Measurements from ENCODE around the gene LIMA1.

Gene LIMA1

GRCh38 chr12:50145439-50145838, 137.9 kb downstream of the LIMA1 start:
- ATAC-seq (replicated peaks) = no peak
- Mint-ChIP-seq H3K36me3 (ENCODE audit: insufficient read depth) (peaks cover 36% of the 10 kb centered on the region), H3K9me3 (no peaks in the 10 kb centered on the region), H3K4me1 (ENCODE audit: low read depth in 2 of 2) (peaks cover 0 to 15% of the 10 kb centered on the region in 2 donors), H3K4me3 (no peak overlapping the region), H3K27ac (no peak overlapping the region), H3K27me3 (no peaks in the 10 kb centered on the region)
- no peak for DNase-seq

GRCh38 chr12:50142993-50143392, 140.3 kb downstream of the LIMA1 start:
- H3K4me1 Mint-ChIP-seq (ENCODE audit: low read depth in 2 of 2) = peaks cover 0 to 4% of the 10 kb centered on the region in 2 donors
- no peaks in the 10 kb centered on the region for H3K27me3 Mint-ChIP-seq
- H3K4me3 Mint-ChIP-seq = no peak overlapping the region
- ATAC-seq (replicated peaks) (no peak), DNase-seq (no peak)
- H3K36me3 Mint-ChIP-seq (ENCODE audit: insufficient read depth) = peaks cover 43% of the 10 kb centered on the region
- peak overlapping the region in 1 of 2 donors; percentile 8 for H3K27ac Mint-ChIP-seq
- H3K9me3 Mint-ChIP-seq = no peaks in the 10 kb centered on the region

GRCh38 chr12:50132505-50133135, 150.7 kb downstream of the LIMA1 start:
- DNase-seq (no peak), ATAC-seq (replicated peaks) (peak; percentile 61)
- Mint-ChIP-seq H3K27me3 (no peaks in the 10 kb centered on the region), H3K4me3 (no peak overlapping the region), H3K36me3 (ENCODE audit: insufficient read depth) (peaks cover 81% of the 10 kb centered on the region), H3K27ac (peak overlapping the region in 1 of 2 donors; percentile 65), H3K4me1 (ENCODE audit: low read depth in 2 of 2) (peaks cover 12 to 14% of the 10 kb centered on the region in 2 donors), H3K9me3 (no peaks in the 10 kb centered on the region)

- Mint-ChIP-seq H3K27ac (no peak overlapping the region), H3K4me3 (no peak overlapping the region), H3K27me3 (no peaks in the 10 kb centered on the region), H3K36me3 (ENCODE audit: insufficient read depth) (peaks cover 93% of the 10 kb centered on the region), H3K9me3 (no peaks in the 10 kb centered on the region), H3K4me1 (ENCODE audit: low read depth in 2 of 2) (peaks cover 15 to 27% of the 10 kb centered on the region in 2 donors)
- no peak for ATAC-seq (replicated peaks)
- DNase-seq = no peak
Observed at GRCh38 chr12:50129290-50129689, 154.0 kb downstream of the LIMA1 start.

GRCh38 chr12:50127546-50127945, 155.8 kb downstream of the LIMA1 start:
- H3K4me1 Mint-ChIP-seq (ENCODE audit: low read depth in 2 of 2) = peaks cover 17 to 33% of the 10 kb centered on the region in 2 donors
- H3K9me3 Mint-ChIP-seq = no peaks in the 10 kb centered on the region
- H3K27ac Mint-ChIP-seq = peak overlapping the region in 1 of 2 donors; percentile 53
- DNase-seq (no peak), ATAC-seq (replicated peaks) (no peak)
- no peak overlapping the region for H3K4me3 Mint-ChIP-seq
- H3K27me3 Mint-ChIP-seq = no peaks in the 10 kb centered on the region
- H3K36me3 Mint-ChIP-seq (ENCODE audit: insufficient read depth) = peaks cover 96% of the 10 kb centered on the region

Measured in effector memory CD8-positive, alpha-beta T cell (primary cell).